ENCODE data around the gene FKBP6.
"Not testable (repeated sequence)": the region's sequence is repeated elsewhere in the genome, so short reads cannot be mapped to it uniquely, and the experiment has no call there.

GRCh38 chr7:73327449-73327848 is 512 bp upstream of the FKBP6 start:
- not testable (repeated sequence) for TF ChIP-seq POLR2AphosphoS5, CTCF, EP300 (IDR thresholded peaks at IDR 0.05)
